Kidney epithelial cell (primary cell): ENCODE measurements around the gene SP140. TPM values are rescaled to one million over a fixed set of nuclear protein-coding genes. Genes with fewer than 3 reads are reported as not detected.

ENCODE experiments used
- DNase-seq: peaks from one replicate; pipeline ENCODE4 v3.0.0-alpha.2; 2010; ENCODE audit warnings: low read depth
- H3K27me3 ChIP-seq: 2 replicates; pipeline ENCODE4 v1.6.0; 2011; ENCODE audit warnings: low read length; ENCODE audit not compliant: control insufficient read depth, insufficient read depth
- H3K36me3 ChIP-seq: 2 replicates; pipeline ENCODE4 v1.5.1; 2011; ENCODE audit warnings: low read length; ENCODE audit not compliant: control insufficient read depth, insufficient read depth
- H3K4me3 ChIP-seq: 2 replicates; pipeline ENCODE4 v1.5.1; 2011; ENCODE audit warnings: low read depth, mild to moderate bottlenecking, control low read depth, low read length
- CTCF ChIP-seq: IDR thresholded peaks from 2 replicates; pipeline ENCODE4 v1.5.1; 2011; ENCODE audit warnings: mild to moderate bottlenecking, moderate library complexity, low read length, control low read depth, inconsistent platforms; ENCODE audit not compliant: insufficient read depth, poor library complexity, severe bottlenecking
- total RNA-seq: library from RNA; depleted of rRNA; stranded (reverse); fragments of >200 nt; gene quantifications from 2 replicates; pipeline ENCODE4 v1.2.3, GENCODE V29; 2015

The SP140 gene
- total RNA-seq, 1 donor from 2014 or later, result 3.6 TPM

DNA sequence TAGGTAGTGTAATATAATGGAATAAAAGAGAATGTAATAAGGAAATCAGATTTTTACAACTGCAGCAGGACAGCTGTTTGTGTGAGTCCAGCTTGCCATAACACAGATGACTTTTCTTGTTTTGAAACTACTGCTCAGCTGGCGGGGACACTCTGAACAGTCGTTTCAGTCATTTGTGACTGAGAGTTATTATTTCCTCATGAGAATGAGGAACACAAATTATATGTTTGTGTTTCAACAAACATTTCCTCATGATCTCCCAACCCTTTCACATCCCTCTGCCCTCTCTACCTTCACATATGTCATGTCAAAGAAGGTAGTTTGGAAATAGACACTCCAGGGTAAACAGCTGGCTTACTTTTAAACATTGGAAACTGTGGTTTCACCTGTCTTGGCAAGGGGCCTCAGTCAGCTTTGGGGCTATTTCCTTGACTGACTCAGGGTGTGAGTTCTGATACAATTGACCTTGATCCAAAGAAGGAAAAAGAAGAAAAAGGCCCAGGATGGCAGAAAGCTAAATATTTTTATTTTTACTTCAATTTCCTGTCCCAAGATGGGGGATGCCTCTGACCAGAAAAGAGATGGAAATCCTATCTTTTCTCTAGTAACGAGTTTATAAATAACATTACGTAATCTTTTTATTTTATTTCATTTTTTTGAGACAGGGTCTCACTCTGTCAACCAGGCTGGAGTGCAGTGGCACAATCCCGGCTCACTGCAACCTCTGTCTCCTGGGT, 102.0 kb downstream of the SP140 start:
- H3K27me3 ChIP-seq, result no peaks in the 10 kb centered on the region
- no peaks in the 10 kb centered on the region for H3K36me3 ChIP-seq
- TF ChIP-seq CTCF, result no peak
- DNase-seq, result no peak
- H3K4me3 ChIP-seq, result peak overlapping the region; percentile 43

DNA sequence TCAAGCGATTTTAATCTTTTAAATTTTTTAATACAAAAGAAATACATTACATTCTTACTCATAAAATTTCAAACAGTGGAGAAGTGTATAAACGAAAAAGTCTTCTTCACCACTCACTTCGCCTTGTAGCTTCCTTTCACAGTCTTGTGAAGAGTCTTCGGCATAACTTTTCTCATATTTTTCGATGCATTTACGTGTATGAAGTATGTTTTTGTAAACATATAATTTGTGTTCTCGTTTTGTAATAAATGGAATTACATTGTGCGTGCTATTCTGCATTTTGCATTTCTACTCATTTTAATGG, 102.6 kb downstream of the SP140 start:
- H3K36me3 ChIP-seq, result no peaks in the 10 kb centered on the region
- H3K4me3 ChIP-seq, result no peak overlapping the region
- no peak for TF ChIP-seq CTCF
- H3K27me3 ChIP-seq, result no peaks in the 10 kb centered on the region
- DNase-seq, result no peak

- no peak for DNase-seq
- H3K27me3 ChIP-seq, result no peaks in the 10 kb centered on the region
- no peak overlapping the region for H3K4me3 ChIP-seq
- TF ChIP-seq CTCF, result no peak
- no peaks in the 10 kb centered on the region for H3K36me3 ChIP-seq
Observed at GRCh38 chr2:230329946-230330605, 104.5 kb downstream of the SP140 start.

- Histone ChIP-seq H3K27me3 (no peaks in the 10 kb centered on the region), H3K36me3 (no peaks in the 10 kb centered on the region), H3K4me3 (no peak overlapping the region)
- DNase-seq, result no peak
- no peak for TF ChIP-seq CTCF
Observed at GRCh38 chr2:230330725-230331124, 105.2 kb downstream of the SP140 start.

DNA sequence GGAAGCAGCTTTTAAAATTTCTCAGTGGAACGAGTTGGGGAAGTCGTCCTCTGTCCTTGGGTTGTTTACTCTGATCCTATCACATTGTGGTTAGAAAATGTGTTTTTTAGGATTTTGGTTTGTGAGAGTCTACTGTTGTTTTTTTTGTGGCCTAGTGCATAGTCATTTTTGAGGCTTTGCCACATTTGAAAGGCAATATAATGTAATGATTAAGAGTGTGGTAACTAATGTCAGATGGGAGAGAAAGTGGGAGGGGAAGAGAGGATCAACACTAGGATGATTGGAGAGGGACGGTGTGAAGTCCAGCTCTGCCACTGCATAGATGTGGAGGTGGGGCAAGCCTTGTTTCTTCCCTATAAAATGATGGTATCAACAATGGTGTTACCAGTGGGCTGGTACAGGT, 109.9 kb downstream of the SP140 start:
- H3K36me3 ChIP-seq, result no peaks in the 10 kb centered on the region
- H3K27me3 ChIP-seq, result no peaks in the 10 kb centered on the region
- TF ChIP-seq CTCF, result no peak
- DNase-seq, result no peak
- H3K4me3 ChIP-seq, result no peak overlapping the region
